VCaP (cell line): ENCODE data around the gene GLRX2.

Source experiments
- H3K27ac ChIP-seq: fragments of 450-650 bp; 2 replicates; pipeline ENCODE4 v1.5.1; 2017
- CTCF ChIP-seq: fragments of 450-650 bp; conservative IDR thresholded peaks from 2 replicates; pipeline ENCODE4 v1.5.1; 2017; ENCODE audit warnings: mild to moderate bottlenecking, moderate library complexity

The GLRX2 gene

GRCh38 chr1:193103759-193104501 is 1.3 kb downstream of the GLRX2 start:
- H3K27ac ChIP-seq = peak overlapping the region; percentile 92
- no peak for TF ChIP-seq CTCF

- no peak for TF ChIP-seq CTCF
- no peak overlapping the region for H3K27ac ChIP-seq
These were observed 2.6 kb downstream of the GLRX2 start for GRCh38 chr1:193102662-193103061.

GRCh38 chr1:193094112-193094511 is 11.1 kb downstream of the GLRX2 start:
- H3K27ac ChIP-seq = no peak overlapping the region
- no peak for TF ChIP-seq CTCF

GRCh38 chr1:193090865-193091264 is 14.3 kb downstream of the GLRX2 start:
- H3K27ac ChIP-seq = no peak overlapping the region
- no peak for TF ChIP-seq CTCF

GRCh38 chr1:193087893-193088292 is 17.3 kb downstream of the GLRX2 start:
- H3K27ac ChIP-seq = no peak overlapping the region
- TF ChIP-seq CTCF = no peak

- TF ChIP-seq CTCF = no peak
- H3K27ac ChIP-seq = no peak overlapping the region
These were observed 18.9 kb downstream of the GLRX2 start for GRCh38 chr1:193086342-193086741.

- no peak overlapping the region for H3K27ac ChIP-seq
These were observed 20.0 kb downstream of the GLRX2 start for GRCh38 chr1:193085263-193085662.

More at GRCh38 chr1:193085263-193085662, 20.0 kb downstream of the GLRX2 start:
- no peak for TF ChIP-seq CTCF
